WTC11 (cell line): ENCODE results near the gene ZBTB20. TPM values are rescaled to one million over a fixed set of nuclear protein-coding genes. Genes with fewer than 3 reads are reported as not detected.

Experiments
- ATAC-seq: fragments of 200-7000 bp; cut with Tn5 transposase; 2 replicates; pipeline ENCODE4 v1.10.0; 2021; ENCODE audit warnings: mild to moderate bottlenecking, moderate library complexity
- CTCF ChIA-PET: fragments of 300-600 bp; sonication (Branson Sonifier 250); formaldehyde crosslinking; loops from one replicate; lab custom pipeline; 2021; ENCODE audit warnings: antibody characterized with exemption; lab: Charles Lee
- POLR2A ChIA-PET: fragments of 350-600 bp; sonication (Branson Sonifier 250); formaldehyde crosslinking; loops from one replicate; lab custom pipeline; 2021; ENCODE audit warnings: antibody characterized with exemption; lab: Charles Lee
- DNase-seq: peaks from one replicate; pipeline ENCODE4 v3.0.0; 2021; ENCODE audit warnings: low spot score
- H3K27ac Mint-ChIP-seq: 2 replicates; pipeline ENCODE4 v1.8.0; 2021; ENCODE audit warnings: mixed read lengths
- H3K27me3 Mint-ChIP-seq: 2 replicates; pipeline ENCODE4 v1.8.0; 2021; ENCODE audit warnings: low read depth, mild to moderate bottlenecking, moderate library complexity, mixed read lengths
- H3K36me3 Mint-ChIP-seq: 2 replicates; pipeline ENCODE4 v1.8.0; 2021; ENCODE audit warnings: mixed read lengths
- H3K4me1 Mint-ChIP-seq: 2 replicates; pipeline ENCODE4 v1.8.0; 2022; ENCODE audit warnings: mixed read lengths
- H3K4me3 Mint-ChIP-seq: 2 replicates; pipeline ENCODE4 v1.8.0; 2021; ENCODE audit warnings: mild to moderate bottlenecking, moderate library complexity, mixed read lengths
- H3K9me3 Mint-ChIP-seq: 2 replicates; pipeline ENCODE4 v1.8.0; 2021; ENCODE audit warnings: mixed read lengths
- AR ChIP-seq: fragments of 250-450 bp; sonication (Bioruptor Pico); IDR thresholded peaks from 2 replicates; pipeline ENCODE4 v1.9.0; 2021; ENCODE audit warnings: mild to moderate bottlenecking
- ATF2 ChIP-seq: sonication (generic); formaldehyde crosslinking; IDR thresholded peaks from 2 replicates; pipeline ENCODE4 v1.8.1; 2022; ENCODE audit warnings: low read depth, missing genetic modification reagents, borderline replicate concordance
- ERG ChIP-seq: fragments of 250-450 bp; sonication (Bioruptor Pico); IDR thresholded peaks from 2 replicates; pipeline ENCODE4 v1.8.0; 2021; ENCODE audit warnings: mild to moderate bottlenecking
- JAZF1 ChIP-seq: fragments of 250-450 bp; sonication (Bioruptor Pico); IDR thresholded peaks from 2 replicates; pipeline ENCODE4 v1.9.0; 2021; ENCODE audit warnings: moderate library complexity, mild to moderate bottlenecking, inconsistent platforms
- MYBL2 ChIP-seq: sonication (generic); formaldehyde crosslinking; IDR thresholded peaks from 2 replicates; pipeline ENCODE4 v1.8.1; 2023; ENCODE audit warnings: mild to moderate bottlenecking, moderate library complexity, missing genetic modification reagents
- OVOL2 ChIP-seq: fragments of 250-450 bp; sonication (Bioruptor Pico); IDR thresholded peaks from 2 replicates; pipeline ENCODE4 v1.9.0; 2021; ENCODE audit warnings: mild to moderate bottlenecking, borderline replicate concordance
- PREB ChIP-seq: sonication (generic); formaldehyde crosslinking; IDR thresholded peaks from 2 replicates; pipeline ENCODE4 v1.8.1; 2022; ENCODE audit warnings: mild to moderate bottlenecking, missing genetic modification reagents, moderate library complexity, borderline replicate concordance
- RELA ChIP-seq: sonication (generic); formaldehyde crosslinking; IDR thresholded peaks from 2 replicates; pipeline ENCODE4 v1.8.1; 2022; ENCODE audit warnings: missing genetic modification reagents, mild to moderate bottlenecking, borderline replicate concordance
- RORB ChIP-seq: fragments of 250-450 bp; sonication (Bioruptor Pico); IDR thresholded peaks from 2 replicates; pipeline ENCODE4 v1.9.0; 2021; ENCODE audit warnings: mild to moderate bottlenecking
- SMAD4 ChIP-seq: sonication (generic); formaldehyde crosslinking; IDR thresholded peaks from 2 replicates; pipeline ENCODE4 v1.8.0; 2022; ENCODE audit warnings: mild to moderate bottlenecking, missing genetic modification reagents
- STAT6 ChIP-seq: sonication (generic); formaldehyde crosslinking; conservative IDR thresholded peaks from 2 replicates; pipeline ENCODE4 v1.8.1; 2023; ENCODE audit warnings: mild to moderate bottlenecking, low read depth, missing genetic modification reagents, moderate library complexity
- TEAD4 ChIP-seq: sonication (generic); formaldehyde crosslinking; IDR thresholded peaks from 2 replicates; pipeline ENCODE4 v1.8.0; 2022; ENCODE audit warnings: mild to moderate bottlenecking, missing genetic modification reagents
- TP53 ChIP-seq: sonication (generic); formaldehyde crosslinking; IDR thresholded peaks from 2 replicates; pipeline ENCODE4 v1.8.1; 2023; ENCODE audit warnings: mild to moderate bottlenecking, missing genetic modification reagents
- ZNF232 ChIP-seq: sonication (generic); formaldehyde crosslinking; IDR thresholded peaks from 2 replicates; pipeline ENCODE4 v1.8.0; 2022; ENCODE audit warnings: mild to moderate bottlenecking, missing genetic modification reagents
- ZNF423 ChIP-seq: fragments of 250-450 bp; sonication (Bioruptor Pico); IDR thresholded peaks from 2 replicates; pipeline ENCODE4 v2.1.2; 2022; ENCODE audit warnings: mild to moderate bottlenecking, moderate library complexity
- ZNF671 ChIP-seq: fragments of 250-450 bp; sonication (Bioruptor Pico); IDR thresholded peaks from 2 replicates; pipeline ENCODE4 v1.8.0; 2021; ENCODE audit warnings: mild to moderate bottlenecking
- total RNA-seq: library from RNA; stranded (reverse); gene quantifications from 3 replicates; pipeline ENCODE4 v1.2.3, GENCODE V29; 2021
- TF ChIP-seq, protein P1 (sequence below): sonication (generic); formaldehyde crosslinking; IDR thresholded peaks from 2 replicates; pipeline ENCODE4 v1.8.1; 2022; ENCODE audit warnings: mild to moderate bottlenecking, moderate library complexity, missing genetic modification reagents
- TF ChIP-seq, protein P2 (sequence below): sonication (generic); formaldehyde crosslinking; IDR thresholded peaks from 2 replicates; pipeline ENCODE4 v1.8.0; 2022; ENCODE audit warnings: mild to moderate bottlenecking, missing genetic modification reagents

ZBTB20 gene
- total RNA-seq, 1 experiment from 2014 or later, result 1.5 TPM

DNA sequence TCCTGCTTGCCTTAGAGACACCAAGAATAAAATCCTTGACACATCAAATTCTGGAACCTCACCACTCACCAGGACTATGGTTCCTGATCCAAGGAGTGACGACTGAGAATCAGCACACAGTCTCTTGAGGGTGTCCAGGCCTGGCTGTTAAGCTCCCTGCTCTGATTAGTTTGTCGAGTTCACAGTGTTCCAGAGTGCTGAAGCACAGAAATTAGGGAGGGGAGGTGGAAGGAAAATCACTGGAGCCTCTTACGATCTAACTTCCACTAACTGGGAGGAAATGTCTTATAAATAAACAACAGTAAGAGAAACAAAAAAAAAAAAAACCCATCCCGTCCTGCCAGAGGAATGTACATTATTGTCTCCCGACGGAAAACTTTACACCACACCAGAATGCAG, 523.0 kb downstream of the ZBTB20 start (continued):
- TF ChIP-seq TEAD4 (CRISPR knock-in tag) (no peak), RELA (no peak), ATF2 (CRISPR knock-in tag) (no peak), OVOL2 (CRISPR knock-in tag) (no peak), ZNF671 (CRISPR knock-in tag) (no peak), MYBL2 (CRISPR knock-in tag) (no peak), ZNF232 (CRISPR knock-in tag) (no peak), PREB (CRISPR knock-in tag) (no peak), ERG (CRISPR knock-in tag) (no peak)

DNA sequence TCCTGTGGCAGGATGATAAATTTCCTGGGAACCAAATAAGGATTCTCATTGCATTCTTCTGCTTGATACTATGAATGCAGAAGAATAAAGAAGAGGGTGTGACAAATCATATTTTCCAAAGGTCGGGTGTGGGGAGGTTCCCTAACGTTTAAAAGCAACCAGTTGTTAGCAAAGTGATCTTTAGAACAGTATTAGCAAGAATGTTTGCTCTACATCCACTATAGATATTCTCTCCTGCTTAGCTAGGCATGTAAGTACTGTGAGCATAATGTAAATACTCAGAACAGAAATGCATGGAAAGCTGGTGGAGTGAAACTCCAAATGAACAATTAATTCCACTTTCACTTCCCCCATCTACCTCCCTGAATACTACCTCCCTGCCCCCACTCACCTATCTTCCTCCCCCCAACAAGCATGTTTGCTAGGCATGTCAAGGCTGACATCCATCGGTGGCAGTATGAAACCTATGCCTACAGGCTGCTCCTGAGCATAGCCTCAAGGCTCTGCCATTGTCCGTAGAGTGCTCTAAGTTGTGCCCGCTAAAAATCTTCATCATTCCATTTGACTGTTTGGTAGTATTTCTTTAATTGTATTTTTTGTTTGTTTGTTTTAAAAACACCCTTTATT, 523.6 kb downstream of the ZBTB20 start:
- ATAC-seq, result no peak
- no peak for DNase-seq
- CTCF ChIA-PET, result no interaction called here
- H3K27ac Mint-ChIP-seq, result no peak overlapping the region
- H3K27me3 Mint-ChIP-seq, result no peaks in the 10 kb centered on the region
- TF ChIP-seq, protein P1, sequence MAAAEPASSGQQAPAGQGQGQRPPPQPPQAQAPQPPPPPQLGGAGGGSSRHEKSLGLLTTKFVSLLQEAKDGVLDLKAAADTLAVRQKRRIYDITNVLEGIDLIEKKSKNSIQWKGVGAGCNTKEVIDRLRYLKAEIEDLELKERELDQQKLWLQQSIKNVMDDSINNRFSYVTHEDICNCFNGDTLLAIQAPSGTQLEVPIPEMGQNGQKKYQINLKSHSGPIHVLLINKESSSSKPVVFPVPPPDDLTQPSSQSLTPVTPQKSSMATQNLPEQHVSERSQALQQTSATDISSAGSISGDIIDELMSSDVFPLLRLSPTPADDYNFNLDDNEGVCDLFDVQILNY (CRISPR knock-in tag), result no peak
- no peak for TF ChIP-seq ZNF423 (CRISPR knock-in tag)
- no peak for TF ChIP-seq RORB (CRISPR knock-in tag)
- no peak for TF ChIP-seq OVOL2 (CRISPR knock-in tag)
- TF ChIP-seq, protein P2, sequence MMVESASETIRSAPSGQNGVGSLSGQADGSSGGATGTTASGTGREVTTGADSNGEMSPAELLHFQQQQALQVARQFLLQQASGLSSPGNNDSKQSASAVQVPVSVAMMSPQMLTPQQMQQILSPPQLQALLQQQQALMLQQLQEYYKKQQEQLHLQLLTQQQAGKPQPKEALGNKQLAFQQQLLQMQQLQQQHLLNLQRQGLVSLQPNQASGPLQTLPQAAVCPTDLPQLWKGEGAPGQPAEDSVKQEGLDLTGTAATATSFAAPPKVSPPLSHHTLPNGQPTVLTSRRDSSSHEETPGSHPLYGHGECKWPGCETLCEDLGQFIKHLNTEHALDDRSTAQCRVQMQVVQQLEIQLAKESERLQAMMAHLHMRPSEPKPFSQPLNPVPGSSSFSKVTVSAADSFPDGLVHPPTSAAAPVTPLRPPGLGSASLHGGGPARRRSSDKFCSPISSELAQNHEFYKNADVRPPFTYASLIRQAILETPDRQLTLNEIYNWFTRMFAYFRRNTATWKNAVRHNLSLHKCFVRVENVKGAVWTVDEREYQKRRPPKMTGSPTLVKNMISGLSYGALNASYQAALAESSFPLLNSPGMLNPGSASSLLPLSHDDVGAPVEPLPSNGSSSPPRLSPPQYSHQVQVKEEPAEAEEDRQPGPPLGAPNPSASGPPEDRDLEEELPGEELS (CRISPR knock-in tag), result no peak
- TF ChIP-seq JAZF1, result no peak
- TF ChIP-seq TP53 (CRISPR knock-in tag), result no peak
- no peak for TF ChIP-seq SMAD4
- TF ChIP-seq AR, result no peak
- no peak for TF ChIP-seq STAT6 (CRISPR knock-in tag)
- POLR2A ChIA-PET, result no interaction called here
- H3K4me3 Mint-ChIP-seq, result no peak overlapping the region
- peaks cover 21% of the 10 kb centered on the region for H3K4me1 Mint-ChIP-seq
- no peaks in the 10 kb centered on the region for H3K36me3 Mint-ChIP-seq
- no peaks in the 10 kb centered on the region for H3K9me3 Mint-ChIP-seq
